ENCODE data around the gene TOMM40. TPM values are rescaled to one million over a fixed set of nuclear protein-coding genes. Genes with fewer than 3 reads are reported as not detected.

The TOMM40 gene
- total RNA-seq, 1 experiment from 2014 or later: 180 TPM

- Histone ChIP-seq H3K27ac (ENCODE audit: insufficient read length, low read depth, low read length) (no peak overlapping the region), H3K4ac (ENCODE audit: low read depth, low read length) (no peak overlapping the region), H3K56ac (ENCODE audit: insufficient read length, low read depth, low read length) (no peak overlapping the region), H4K91ac (ENCODE audit: insufficient read length, low read depth, low read length) (no peak overlapping the region), H3K23me2 (ENCODE audit: insufficient read length, low read depth, low read length, poor library complexity, severe bottlenecking) (peaks cover 10% of the 10 kb centered on the region), H2BK15ac (ENCODE audit: low read depth, low read length) (no peak overlapping the region), H3T11ph (ENCODE audit: low read length) (no peak overlapping the region), H2BK120ac (ENCODE audit: low read depth, low read length, poor library complexity, severe bottlenecking) (no peak overlapping the region), H3K27me3 (ENCODE audit: insufficient read depth, low read length) (no peaks in the 10 kb centered on the region), H2AFZ (ENCODE audit: low read length) (no peak overlapping the region), H3K4me2 (ENCODE audit: insufficient read depth, insufficient read length, low read length) (no peak overlapping the region), H3K9me3 (ENCODE audit: control insufficient read depth, low read depth, low read length) (no peaks in the 10 kb centered on the region), H4K8ac (replicated peaks; ENCODE audit: insufficient read length, low read depth, low read length) (no peak overlapping the region), H3K79me1 (ENCODE audit: insufficient read depth, low read depth, low read length, poor library complexity, severe bottlenecking) (peaks cover 4% of the 10 kb centered on the region), H2AK5ac (ENCODE audit: insufficient read length, low read length) (no peak overlapping the region), H2BK5ac (ENCODE audit: insufficient read length, low read length) (no peak overlapping the region), H2BK20ac (ENCODE audit: low read depth, low read length, poor library complexity, severe bottlenecking) (no peak overlapping the region), H3K79me2 (ENCODE audit: insufficient read depth, low read length) (peaks cover 9% of the 10 kb centered on the region; the same call in 1 of the 2 replicates), H3K23ac (ENCODE audit: insufficient read length, low read depth, low read length) (no peak overlapping the region), H3K14ac (ENCODE audit: insufficient read depth, low read length) (no peak overlapping the region; the same call in 1 of the 2 replicates), H2BK12ac (ENCODE audit: insufficient read length, low read depth, low read length) (no peak overlapping the region), H3K4me1 (ENCODE audit: insufficient read depth, low read length) (no peaks in the 10 kb centered on the region), H4K20me1 (ENCODE audit: control insufficient read depth, insufficient read depth, insufficient read length) (peaks cover 6% of the 10 kb centered on the region), H3K9ac (ENCODE audit: extremely low read depth, insufficient read length, low read length) (no peak overlapping the region), H3K18ac (ENCODE audit: insufficient read length, low read depth, low read length) (no peak overlapping the region), H4K5ac (ENCODE audit: insufficient read length, low read depth, low read length) (no peak overlapping the region)
- DNase-seq: peak; percentile 69
- Mint-ChIP-seq H3K4me1 (peaks cover 12 to 19% of the 10 kb centered on the region in 2 experiments), H3K36me3 (ENCODE audit: insufficient read depth in 1 of 3, low read depth in 3 of 3) (peaks cover 0 to 9% (median 5%) of the 10 kb centered on the region in 3 experiments; a peak in 6 of 7 replicates), H3K27ac (peak overlapping the region in 2 of 3 experiments; percentile 32 to 37; a peak in 2 of 7 replicates), H3K4me3 (no peak overlapping the region; a peak in 1 of 5 replicates), H3K27me3 (ENCODE audit: low read depth) (peaks cover 2% of the 10 kb centered on the region; the same call in 1 of the 2 replicates), H3K9me3 (no peaks in the 10 kb centered on the region; a peak in 1 of 5 replicates)
- whole genome bisulfite sequencing (ENCODE audit: extremely low coverage, insufficient read length, low lambda C conversion rate): no CpG with 5 or more reads among the region's 13 CpGs
- peak; percentile 92 for TF ChIP-seq CTCF (conservative IDR thresholded peaks at IDR 0.05)
Observed at GRCh38 chr19:44951179-44952159, 60.4 kb downstream of the TOMM40 start.

Other genes starting within 250 kb of the TOMM40 start
- gene PVR, start 247.3 kb upstream of the TOMM40 start, total RNA-seq (2021): 29.2 and 30.5 TPM in 2 replicates
- 3.5 and 4.6 TPM in 2 replicates for gene CEACAM19, start 219.8 kb upstream of the TOMM40 start, total RNA-seq (2021)
- not detected in 2 replicates for gene CEACAM16, start 192.1 kb upstream of the TOMM40 start, total RNA-seq (2021)
- 1.2 and 2.2 TPM in 2 replicates for gene BCL3, start 142.5 kb upstream of the TOMM40 start, total RNA-seq (2021)
- gene CBLC, start 113.4 kb upstream of the TOMM40 start, total RNA-seq (2021): 14.2 and 15.9 TPM in 2 replicates
- gene BCAM, start 82.2 kb upstream of the TOMM40 start, total RNA-seq (2021): 73.0 and 78.5 TPM in 2 replicates
- 175 and 176 TPM in 2 replicates for gene NECTIN2, start 45.0 kb upstream of the TOMM40 start, total RNA-seq (2021)
- 530 and 547 TPM in 2 replicates for gene APOE, start 14.5 kb downstream of the TOMM40 start, total RNA-seq (2021)
- 77.0 and 78.1 TPM in 2 replicates for gene APOC1, start 23.4 kb downstream of the TOMM40 start, total RNA-seq (2021)
- not detected in 2 replicates for gene APOC4, start 51.0 kb downstream of the TOMM40 start, total RNA-seq (2021)
- not detected in 2 replicates for gene APOC2, start 54.8 kb downstream of the TOMM40 start, total RNA-seq (2021)
- 82.0 and 83.9 TPM in 2 replicates for gene CLPTM1, start 64.1 kb downstream of the TOMM40 start, total RNA-seq (2021)
- gene RELB, start 110.2 kb downstream of the TOMM40 start, total RNA-seq (2021): 13.7 and 14.3 TPM in 2 replicates
- 87.0 and 87.1 TPM in 2 replicates for gene CLASRP, start 147.8 kb downstream of the TOMM40 start, total RNA-seq (2021)
- 14.3 and 14.8 TPM in 2 replicates for gene ZNF296, start 185.2 kb downstream of the TOMM40 start, total RNA-seq (2021)
- 46.0 and 47.2 TPM in 2 replicates for gene GEMIN7, start 188.0 kb downstream of the TOMM40 start, total RNA-seq (2021)
- 29.9 and 33.6 TPM in 2 replicates for gene PPP1R37, start 201.9 kb downstream of the TOMM40 start, total RNA-seq (2021)